Stimulated activated CD4-positive, alpha-beta T cell treated with anti-CD3 and anti-CD28 coated beads, TNF-alpha, amount 100 ng/mL, for 24 hours (primary cell): ENCODE measurements around the gene CREB1.

Experiments used
- DNase-seq, 3 experiments: peaks; one replicate each; pipeline ENCODE4 v3.0.0-alpha.2; 2020; ENCODE audit warnings: low read depth in 3 of 3

CREB1 gene

DNA sequence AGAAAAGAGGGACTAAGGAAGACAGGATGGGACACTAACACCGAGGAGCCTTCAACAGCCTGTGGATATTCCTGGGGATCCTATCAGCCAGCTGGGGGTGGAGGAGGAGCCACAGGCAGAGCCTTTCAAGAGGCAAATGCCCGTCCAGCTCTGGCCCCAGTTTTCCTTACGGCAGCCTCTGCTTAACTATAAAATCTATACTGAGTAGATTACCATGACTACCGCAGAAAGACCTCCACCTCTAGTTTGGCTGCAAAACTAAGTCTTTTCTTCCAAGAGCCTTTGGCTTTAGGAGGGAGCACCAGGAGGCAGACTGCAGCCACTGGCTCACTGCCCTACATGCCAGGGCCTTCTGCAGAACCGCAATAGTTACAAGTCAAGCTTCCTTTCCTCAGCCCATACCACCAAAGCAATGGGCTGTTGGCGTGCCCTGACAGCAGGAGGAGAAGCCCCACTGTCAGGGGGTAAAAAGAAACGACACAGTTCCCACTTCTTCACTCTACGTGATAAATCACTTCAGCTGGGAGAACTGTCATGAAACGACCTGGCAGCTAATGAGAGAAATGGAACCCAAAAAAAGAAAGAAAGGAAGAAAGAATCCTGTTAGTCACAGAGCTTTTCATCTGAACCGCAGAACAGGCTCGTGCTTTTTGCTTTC lies 25.1 kb upstream of the CREB1 start:
- DNase-seq: no peak

DNA sequence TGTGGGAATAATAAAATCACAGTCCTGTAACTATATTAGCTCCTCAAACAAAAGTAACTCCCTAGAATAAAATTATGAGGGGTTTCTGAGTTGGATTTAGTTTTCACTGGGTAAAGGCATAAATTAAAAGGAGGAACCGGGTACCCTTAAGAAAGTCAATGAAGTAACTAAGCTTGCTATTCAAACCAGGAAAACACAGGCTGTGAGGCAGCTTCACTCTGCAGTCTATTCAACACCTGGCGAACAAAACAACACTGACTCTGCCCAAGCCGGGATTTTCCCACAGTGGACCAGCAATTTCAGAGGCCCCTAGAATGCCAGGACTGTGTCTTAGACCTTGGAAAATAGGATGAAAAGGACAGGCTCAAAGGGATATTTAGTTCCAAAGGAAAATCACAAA lies 24.6 kb upstream of the CREB1 start:
- no peak for DNase-seq

DNA sequence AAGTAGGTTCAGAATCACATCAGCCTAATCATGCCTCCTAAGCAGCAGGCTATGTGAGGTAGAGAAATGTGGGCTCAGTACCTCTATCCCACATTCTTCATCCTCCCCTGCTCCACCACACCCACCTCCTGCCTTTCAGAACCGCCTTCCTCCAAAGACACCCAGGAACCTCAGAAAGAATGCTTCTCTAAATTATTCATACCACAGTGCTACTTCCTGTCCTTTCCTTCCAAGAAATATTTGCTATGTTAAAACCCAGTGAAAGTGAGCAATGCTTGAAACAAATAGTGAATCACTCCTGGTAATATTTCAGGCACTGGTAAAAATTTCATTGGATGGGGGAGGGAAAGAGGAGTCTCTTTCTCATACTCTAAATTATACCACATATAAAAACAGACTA lies 24.0 kb upstream of the CREB1 start:
- DNase-seq: peak in 1 of 3 experiments; percentile 32

DNA sequence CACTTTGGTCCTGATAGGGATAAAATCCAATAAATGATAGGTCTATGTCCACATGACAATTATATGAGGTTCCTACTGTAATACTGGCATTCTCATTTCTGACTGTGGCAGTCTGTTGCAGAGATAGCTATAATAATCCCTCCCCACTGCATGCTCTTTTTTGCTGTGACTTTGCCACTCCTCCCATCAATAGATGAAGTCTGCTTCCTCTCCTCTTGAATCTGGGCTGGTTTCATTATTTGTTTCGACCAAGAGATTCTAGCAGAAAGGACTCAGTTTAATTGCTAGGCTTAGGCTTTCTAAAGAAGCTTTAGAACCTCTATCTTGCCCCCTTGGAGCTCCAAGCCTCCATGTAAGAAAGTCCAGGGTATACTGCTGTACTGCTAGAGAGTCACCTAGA lies 23.3 kb upstream of the CREB1 start:
- no peak for DNase-seq

DNA sequence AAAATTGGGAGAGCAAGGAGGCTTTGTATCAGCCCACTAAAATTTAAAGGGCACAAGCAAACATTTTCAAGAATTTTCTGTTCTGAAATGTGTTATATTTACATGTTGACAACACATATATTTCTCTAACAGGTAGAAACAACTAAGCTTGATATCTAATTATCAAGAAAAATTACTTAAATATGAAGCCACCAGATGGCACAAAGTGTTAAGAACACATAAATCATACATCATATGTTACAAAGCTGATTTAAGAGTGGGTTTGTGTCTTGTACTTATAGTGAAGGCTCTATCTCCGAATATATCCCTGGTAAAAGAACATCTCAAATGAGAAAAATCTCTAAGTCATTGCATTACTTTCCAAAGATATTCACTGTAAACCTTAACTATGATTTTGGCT lies 19.6 kb upstream of the CREB1 start:
- DNase-seq: no peak

DNA sequence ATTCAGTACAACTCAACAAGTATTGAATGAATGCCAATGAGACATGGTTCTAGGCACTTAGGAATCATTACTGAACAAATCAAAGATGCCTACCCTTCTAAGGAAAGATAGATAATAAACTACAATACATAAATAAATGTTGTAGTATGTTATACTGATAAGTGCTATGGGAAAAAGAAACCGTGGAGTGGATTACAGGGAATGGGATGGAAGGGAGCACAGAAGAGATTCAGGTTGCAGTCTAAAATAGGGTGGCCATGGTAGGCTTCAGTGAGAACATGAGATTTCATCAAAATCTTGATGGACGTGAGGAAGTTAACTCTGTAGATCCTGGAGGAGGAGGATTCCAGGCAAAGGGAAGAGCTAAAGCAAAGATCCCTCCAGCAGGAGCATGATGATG lies 17.9 kb upstream of the CREB1 start:
- DNase-seq: no peak

DNA sequence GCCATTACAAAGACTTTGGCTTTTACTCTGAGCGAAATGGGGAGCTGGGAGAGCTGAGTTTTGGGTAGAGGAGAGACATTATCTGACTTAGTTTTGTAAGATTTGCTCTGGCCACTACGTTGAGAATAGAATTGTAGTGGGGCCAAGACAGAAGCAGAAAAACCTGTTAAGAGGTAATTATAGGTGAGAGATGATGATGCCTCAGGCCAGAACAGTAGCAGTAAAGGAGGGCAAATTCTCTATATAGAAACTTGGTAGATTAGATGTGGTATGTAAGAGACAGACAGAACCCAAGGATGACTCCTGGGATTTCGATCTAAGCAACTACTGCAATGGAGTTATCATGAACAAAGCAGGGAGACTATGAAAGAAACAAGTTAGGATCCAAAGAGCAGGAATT lies 17.4 kb upstream of the CREB1 start:
- DNase-seq: no peak

DNA sequence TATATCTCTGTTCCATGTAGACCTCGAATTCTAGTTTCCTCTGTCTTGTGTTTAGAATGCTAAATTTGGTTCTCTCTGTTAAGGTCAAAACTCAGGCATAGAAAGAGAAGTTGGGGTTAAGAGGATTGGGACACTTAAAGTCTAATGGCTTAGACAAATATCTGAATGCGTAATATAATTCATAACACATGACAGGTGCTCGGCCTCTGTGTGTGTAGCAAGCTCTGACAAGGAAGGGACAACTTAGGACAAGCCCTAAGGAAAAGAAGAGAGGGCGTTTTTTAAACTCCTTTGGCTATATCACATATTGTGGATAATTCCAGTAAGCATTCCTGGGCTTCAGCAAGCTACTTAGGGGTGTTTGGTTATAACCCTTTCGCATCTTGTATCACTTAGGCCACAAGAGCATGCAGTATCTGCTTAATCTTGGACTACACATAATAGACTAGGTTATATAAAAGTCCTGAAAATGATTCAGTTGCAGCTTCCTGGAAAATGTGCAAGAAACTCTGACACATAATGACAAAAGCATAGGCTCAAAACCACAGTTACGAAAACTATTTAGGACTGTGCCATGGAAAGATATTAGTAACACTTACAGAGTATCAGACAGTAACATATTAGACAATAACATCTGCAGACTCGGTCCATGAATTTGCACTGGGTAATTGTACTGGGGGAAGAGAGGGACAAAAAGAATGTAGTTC lies 16.1 kb upstream of the CREB1 start:
- DNase-seq: no peak

DNA sequence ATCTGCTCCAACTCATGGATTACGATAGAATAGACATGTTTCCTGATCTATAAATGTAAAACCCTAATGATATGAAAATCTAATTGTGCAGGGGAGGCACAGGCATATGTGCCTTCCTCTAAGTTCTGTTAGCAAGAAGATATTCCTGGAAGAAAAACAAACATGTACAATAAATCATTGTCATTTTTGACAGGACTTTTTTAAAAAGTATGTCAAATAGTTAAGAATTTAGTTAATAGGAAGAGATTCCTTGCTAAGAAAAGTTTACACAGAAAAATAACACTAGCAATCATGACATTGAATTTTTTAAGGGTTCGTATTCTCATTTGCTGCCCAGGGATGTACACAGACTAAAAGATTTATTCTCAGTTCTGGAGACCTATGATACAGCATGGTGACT lies 15.3 kb upstream of the CREB1 start:
- DNase-seq: no peak

DNA sequence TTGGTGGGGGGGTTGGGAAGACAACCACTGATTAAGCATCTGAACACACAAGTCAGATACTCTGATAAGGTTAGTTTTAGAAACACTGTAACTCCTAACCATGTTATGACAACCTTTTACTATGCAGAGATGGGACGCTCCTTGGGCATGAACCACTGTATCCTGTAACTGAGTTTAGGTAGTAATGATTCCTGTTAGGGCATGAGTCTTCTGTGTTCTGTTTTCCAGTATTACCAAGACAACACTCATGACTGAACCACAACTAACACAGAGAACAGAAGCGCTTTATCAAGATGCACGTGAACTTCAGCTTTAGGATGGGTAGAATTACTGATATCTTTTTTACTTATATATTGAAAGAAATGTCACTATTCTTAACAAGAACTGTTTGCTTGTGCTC lies 14.1 kb upstream of the CREB1 start:
- DNase-seq: no peak

DNA sequence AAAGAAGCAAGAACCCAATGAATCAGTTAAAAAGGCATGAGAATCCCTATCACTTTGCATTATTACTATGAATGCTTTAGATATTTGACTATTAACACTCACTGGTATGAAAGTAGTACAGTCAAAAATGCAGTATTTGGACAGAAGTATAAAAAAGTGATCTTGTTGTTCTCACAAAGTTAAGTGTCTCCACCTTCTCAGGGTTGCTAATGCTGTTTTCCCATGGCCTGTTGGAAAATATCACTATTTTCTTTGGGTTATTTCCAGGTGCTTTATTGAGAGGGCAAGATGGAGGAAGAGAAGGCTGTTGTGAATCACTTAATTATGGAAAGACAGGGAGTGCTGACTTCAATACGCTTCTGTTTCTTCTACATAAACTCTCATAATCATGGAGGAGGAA lies 13.6 kb upstream of the CREB1 start:
- no peak for DNase-seq

DNA sequence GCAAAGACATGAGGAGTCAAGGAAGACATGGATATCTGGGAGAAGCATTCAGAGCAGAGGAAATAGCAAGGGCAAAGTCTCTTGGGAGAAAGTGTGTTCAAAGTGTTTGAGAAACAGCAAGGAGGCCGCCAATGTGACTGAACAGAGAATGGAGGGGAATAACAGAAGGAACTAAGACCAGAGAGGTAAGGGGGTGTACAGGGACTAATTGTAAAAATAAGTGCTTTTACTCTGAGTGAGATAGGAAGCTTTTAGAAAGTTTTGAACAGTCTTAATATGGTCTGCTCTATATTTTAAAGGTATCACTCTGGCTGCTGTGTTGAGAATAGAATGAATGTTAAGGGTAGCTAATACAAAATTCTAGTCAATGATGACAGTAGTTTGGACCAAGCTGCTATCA lies 6.8 kb upstream of the CREB1 start:
- no peak for DNase-seq

DNA sequence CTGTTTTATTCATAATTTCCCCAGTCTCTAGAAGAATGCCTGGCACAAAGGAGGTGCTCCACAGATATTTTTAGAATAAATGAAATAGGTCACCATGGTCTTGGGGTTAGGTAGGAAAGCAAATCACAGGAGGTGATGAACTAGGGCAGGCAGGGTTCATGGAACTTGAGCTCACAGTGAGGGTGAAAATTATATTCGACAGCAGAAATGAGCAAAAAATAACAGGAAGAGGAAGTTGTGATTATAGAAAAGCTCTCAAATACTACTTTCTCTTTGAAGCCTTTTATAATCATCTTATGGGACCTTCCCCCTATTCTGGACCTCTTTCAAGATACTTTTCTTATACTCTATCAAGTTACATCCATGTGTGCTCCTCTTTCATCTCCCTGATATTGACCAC lies 4.5 kb upstream of the CREB1 start:
- no peak for DNase-seq

DNA sequence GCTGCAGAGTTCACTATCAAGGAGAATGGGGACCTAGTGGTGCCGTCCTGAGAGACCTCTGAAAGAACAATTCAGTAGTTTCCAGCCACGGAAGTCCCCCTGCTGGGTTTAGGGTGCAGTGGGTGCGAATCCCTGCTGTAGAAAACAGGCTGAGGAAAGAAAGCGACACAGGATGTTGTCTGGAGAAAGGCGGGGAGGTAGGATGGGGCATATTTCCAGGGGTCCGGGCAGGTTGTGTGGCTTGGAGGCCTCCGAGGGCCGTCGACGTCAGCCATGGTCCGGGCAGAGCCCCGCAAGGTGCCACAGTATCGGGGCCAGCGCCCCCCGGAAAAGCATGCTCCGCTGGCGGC lies 807 bp upstream of the CREB1 start:
- peak in 1 of 3 experiments; percentile 53 for DNase-seq

DNA sequence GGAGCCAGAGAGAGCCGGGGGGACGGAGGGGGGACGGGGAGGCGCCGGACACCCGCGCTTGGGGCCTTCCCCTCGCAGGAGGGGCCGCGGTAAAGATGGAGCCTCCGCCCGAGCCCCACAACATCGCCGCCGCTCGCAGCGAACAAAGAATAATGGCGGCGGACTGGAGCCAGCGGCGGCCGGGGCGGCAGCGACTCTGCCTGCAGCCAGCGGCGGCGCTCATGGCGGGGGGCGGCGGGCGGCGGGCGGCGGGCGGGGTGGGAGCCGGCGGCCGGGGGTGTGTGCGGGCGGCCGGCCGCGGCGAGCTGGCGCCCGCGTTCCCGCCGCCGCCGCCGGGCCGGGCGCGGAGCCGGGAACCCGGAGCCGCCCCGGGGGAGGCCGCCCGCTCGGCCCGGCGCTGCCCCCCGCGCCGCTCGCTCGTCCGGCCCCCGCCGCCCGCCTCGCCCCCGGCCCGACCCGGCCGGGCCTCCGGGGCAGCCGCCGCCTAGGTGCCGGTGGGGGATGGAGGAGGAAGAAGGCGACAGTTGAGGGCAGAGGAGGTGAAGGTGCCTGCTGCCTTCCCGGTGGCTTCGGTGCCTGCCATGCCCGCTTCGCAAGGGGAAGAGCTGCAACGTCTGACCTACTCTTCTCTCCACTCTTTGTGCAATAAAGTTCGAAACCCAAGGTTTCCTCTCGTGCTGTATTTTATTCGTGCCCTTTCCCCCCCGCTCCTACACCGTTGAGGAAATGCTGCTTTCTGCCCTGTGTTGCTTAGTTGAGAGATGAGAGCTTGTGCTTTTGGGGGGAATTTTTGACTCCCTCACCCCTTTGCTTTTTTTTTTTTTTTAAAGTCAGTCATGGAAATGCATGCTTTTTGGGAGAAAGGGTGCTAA lies 634 bp downstream of the CREB1 start:
- DNase-seq: peak in 1 of 3 experiments; percentile 38

DNA sequence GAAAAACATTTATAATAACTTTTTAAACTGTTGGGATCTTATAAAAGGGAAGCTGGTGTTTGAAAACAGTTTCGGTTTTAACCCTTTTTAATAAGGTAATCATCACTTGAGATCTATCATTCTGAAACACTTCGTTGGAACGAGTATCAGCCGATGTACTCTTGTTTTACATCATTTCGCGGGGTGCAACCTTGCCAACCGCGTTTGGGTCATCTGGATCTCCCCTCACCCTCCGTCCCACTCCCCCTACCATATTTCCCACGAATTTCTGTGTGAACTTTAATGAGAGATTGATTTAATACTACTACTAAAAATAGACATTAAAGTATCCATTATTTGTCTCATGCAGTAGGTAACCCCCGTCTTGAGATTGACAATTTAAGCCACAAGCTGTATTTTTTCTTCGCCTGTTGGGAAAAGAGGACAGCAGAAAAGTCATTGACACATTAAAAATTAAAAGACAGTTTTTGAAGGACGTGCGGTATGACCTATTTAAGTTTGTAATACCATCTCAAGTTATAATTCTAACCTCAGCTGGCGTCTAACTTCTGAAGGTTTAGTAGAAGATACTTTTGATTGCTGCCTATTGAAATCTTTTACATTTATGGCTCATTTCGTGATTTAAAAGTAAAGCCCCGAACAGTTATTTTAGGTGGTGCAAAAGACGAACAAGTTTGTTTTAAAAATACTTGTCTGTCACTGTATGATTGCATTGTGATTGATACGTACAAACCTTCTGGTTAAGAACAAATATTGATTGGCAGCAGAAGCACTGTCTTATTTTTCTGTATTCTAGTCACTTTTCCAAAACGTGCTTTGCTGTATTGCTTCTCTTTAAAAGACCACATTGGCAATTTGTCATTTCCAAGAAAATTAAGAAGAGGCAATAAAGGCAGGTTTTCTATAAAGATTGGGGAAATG lies 1.5 kb downstream of the CREB1 start:
- DNase-seq: peak in 1 of 3 experiments; percentile 27

DNA sequence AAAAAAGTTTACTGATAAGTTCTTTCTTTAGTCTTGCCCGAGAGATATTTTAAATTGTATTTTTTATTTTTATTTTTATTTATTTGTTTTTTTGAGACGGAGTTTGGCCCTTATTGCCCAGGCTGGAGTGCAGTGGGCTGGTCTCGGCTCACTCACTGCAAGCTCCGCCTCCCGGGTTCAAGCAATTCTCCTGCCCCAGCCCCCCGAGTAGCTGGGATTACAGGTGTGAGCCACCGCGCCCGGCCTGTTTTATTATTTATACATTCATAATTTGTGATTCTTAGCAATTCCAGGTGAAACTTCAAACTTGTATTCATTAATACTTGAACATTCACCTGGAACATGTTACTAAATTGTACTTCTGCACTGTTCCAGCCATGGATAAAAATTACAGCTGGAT lies 2.9 kb downstream of the CREB1 start:
- DNase-seq: no peak

DNA sequence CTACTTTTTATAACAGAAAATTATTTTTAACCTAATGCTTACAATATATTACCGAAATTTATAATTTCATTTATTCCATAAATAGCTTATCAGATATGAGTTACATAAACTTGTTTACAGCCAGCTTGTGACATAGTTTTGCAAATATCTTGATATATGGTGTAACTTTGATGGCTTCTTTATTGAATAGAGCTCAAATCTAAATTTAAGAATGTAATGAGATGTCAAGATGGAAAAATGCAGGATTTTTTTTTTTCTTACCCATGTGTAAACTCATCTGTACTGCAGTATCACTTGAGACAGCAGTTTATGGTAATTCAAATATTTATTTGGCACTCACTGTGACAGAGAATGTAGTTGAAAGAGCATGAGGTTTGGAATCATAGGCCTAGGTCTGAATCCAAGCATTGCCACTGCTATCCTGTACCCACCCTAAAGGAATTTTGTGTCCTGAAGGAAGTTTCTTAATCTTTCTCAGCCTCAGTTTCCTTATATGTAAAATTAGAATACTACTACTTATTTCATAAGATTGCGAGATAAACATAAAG lies 3.8 kb downstream of the CREB1 start:
- no peak for DNase-seq

DNA sequence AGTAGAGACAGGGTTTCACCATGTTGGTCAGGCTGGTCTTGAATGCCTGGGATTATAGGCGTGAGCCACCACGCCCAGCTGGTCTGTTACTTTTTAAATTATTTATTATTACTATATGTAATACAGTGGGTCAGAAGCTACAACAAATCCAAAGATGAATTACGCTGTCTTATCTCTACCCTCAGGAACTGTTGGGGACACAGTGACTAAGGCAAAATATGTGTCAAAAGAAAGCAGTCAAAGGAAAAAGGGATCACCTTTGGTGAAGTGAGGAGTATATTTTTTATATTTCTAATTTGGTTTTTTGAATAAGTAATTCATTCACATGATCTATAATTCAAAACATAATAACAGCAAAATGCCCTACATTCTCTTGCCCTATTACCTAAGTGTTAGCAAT lies 4.7 kb downstream of the CREB1 start:
- no peak for DNase-seq

DNA sequence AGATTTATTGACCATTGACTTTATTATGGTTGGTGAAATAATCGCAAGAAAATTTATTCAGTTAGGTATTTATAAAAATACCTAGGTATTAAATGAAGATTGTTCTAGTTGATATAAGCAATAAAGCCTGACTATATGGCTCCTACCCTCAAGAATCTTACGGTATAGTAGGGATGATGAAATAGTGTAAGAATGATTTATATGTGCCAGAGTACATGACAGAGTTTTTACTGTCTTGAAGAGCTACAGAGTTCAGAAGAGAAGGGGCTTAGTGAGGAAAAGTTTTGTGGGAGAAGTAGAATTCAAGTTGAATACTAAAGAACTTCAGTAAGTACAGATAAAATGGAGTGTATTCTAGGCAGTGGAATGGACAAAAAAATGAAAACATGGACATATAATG lies 9.7 kb downstream of the CREB1 start:
- DNase-seq: no peak

DNA sequence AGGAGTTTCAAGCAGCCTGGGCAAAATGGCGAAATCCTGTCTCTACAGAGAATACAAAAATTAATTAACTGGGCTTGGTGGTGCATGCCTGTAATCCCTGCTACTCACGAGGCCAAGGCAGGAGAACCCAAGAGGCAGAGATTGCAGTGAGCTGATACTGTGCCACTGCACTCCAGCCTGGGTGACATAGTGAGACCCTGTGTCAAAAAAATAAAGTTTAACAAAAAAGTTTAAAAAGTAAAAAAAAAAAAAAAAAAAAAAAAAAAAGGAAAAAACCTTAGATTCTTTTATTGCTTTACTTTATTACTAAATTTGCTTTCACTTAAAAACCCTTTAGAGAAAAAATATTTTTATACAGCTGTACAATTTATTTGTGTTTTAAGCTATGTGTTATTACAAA lies 10.7 kb downstream of the CREB1 start:
- no peak for DNase-seq

DNA sequence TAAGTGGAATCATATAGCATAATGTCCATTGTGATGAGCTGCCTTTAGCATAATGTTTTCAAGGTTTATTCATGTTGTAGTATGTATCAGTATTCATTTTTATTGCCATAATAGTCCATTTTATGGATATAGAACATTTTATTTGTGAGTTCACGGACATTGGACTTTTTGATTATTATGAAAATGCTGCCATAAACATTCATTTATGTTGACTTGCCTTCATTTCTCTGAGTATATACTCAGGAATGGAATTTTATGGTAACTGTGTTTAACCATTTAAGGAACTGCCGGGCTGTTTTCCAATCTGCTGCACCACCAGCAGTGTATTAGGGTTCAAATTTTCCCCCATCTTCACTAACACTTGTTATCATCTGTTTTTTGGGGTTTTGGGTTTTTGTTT lies 12.2 kb downstream of the CREB1 start:
- no peak for DNase-seq
